ENCODE results near the gene SEMA3F.

Gene SEMA3F

GRCh38 chr3:50150863-50151686, 4.0 kb upstream of the SEMA3F start:
- no peak overlapping the region for H2AFZ ChIP-seq (ENCODE audit: low read depth, low read length, severe bottlenecking)
- H3K4me3 ChIP-seq (ENCODE audit: insufficient read depth, low read length, poor library complexity, severe bottlenecking) = no peak overlapping the region
- no peaks in the 10 kb centered on the region for H3K36me3 ChIP-seq (ENCODE audit: low read length)
- no peaks in the 10 kb centered on the region for H3K27me3 ChIP-seq (ENCODE audit: low read length)
- H3K27ac ChIP-seq (ENCODE audit: low read depth, low read length) = no peak overlapping the region
- no peaks in the 10 kb centered on the region for H3K9me3 ChIP-seq (ENCODE audit: insufficient read depth, low read length)
- H3K9me2 ChIP-seq (replicated peaks; ENCODE audit: insufficient read depth, low read length) = no peaks in the 10 kb centered on the region
- no peaks in the 10 kb centered on the region for H3F3A ChIP-seq (ENCODE audit: insufficient read depth)
- no peak overlapping the region for H3K9ac ChIP-seq (ENCODE audit: low read length)
- H3K79me2 ChIP-seq (ENCODE audit: insufficient read depth, low read length) = no peaks in the 10 kb centered on the region
- no peak overlapping the region for H3K4me2 ChIP-seq (ENCODE audit: low read depth, low read length, poor library complexity, severe bottlenecking)
- no peaks in the 10 kb centered on the region for H4K20me1 ChIP-seq (ENCODE audit: low read depth, low read length)
- TF ChIP-seq EZH2phosphoT487 (conservative IDR thresholded peaks at IDR 0.05; ENCODE audit: low read length) = no peak
- TF ChIP-seq CTCF (IDR thresholded peaks at IDR 0.05; ENCODE audit: insufficient read depth, low read length, poor library complexity, severe bottlenecking) = no peak

GRCh38 chr3:50151728-50152127, 3.4 kb upstream of the SEMA3F start:
- Histone ChIP-seq H3K4me2 (ENCODE audit: low read depth, low read length, poor library complexity, severe bottlenecking) (no peak overlapping the region), H3K4me3 (ENCODE audit: insufficient read depth, low read length, poor library complexity, severe bottlenecking) (no peak overlapping the region), H3K9me3 (ENCODE audit: insufficient read depth, low read length) (no peaks in the 10 kb centered on the region), H3K9me2 (replicated peaks; ENCODE audit: insufficient read depth, low read length) (no peaks in the 10 kb centered on the region), H3K79me2 (ENCODE audit: insufficient read depth, low read length) (no peaks in the 10 kb centered on the region), H3K36me3 (ENCODE audit: low read length) (no peaks in the 10 kb centered on the region), H2AFZ (ENCODE audit: low read depth, low read length, severe bottlenecking) (no peak overlapping the region), H3K9ac (ENCODE audit: low read length) (no peak overlapping the region), H3K27me3 (ENCODE audit: low read length) (no peaks in the 10 kb centered on the region), H4K20me1 (ENCODE audit: low read depth, low read length) (no peaks in the 10 kb centered on the region), H3K27ac (ENCODE audit: low read depth, low read length) (no peak overlapping the region), H3F3A (ENCODE audit: insufficient read depth) (no peaks in the 10 kb centered on the region)
- TF ChIP-seq EZH2phosphoT487 (conservative IDR thresholded peaks at IDR 0.05; ENCODE audit: low read length) (no peak), CTCF (IDR thresholded peaks at IDR 0.05; ENCODE audit: insufficient read depth, low read length, poor library complexity, severe bottlenecking) (no peak)

GRCh38 chr3:50153782-50154475, 1.2 kb upstream of the SEMA3F start:
- H3K4me3 ChIP-seq (ENCODE audit: insufficient read depth, low read length, poor library complexity, severe bottlenecking) = peak overlapping the region; percentile 34
- TF ChIP-seq CTCF (IDR thresholded peaks at IDR 0.05; ENCODE audit: insufficient read depth, low read length, poor library complexity, severe bottlenecking) (no peak), EZH2phosphoT487 (conservative IDR thresholded peaks at IDR 0.05; ENCODE audit: low read length) (no peak)
- peak overlapping the region; percentile 55 for H3K4me2 ChIP-seq (ENCODE audit: low read depth, low read length, poor library complexity, severe bottlenecking)

More at GRCh38 chr3:50153782-50154475, 1.2 kb upstream of the SEMA3F start:
- no peak overlapping the region for H3K27ac ChIP-seq (ENCODE audit: low read depth, low read length)
- H2AFZ ChIP-seq (ENCODE audit: low read depth, low read length, severe bottlenecking) = no peak overlapping the region
- H3K79me2 ChIP-seq (ENCODE audit: insufficient read depth, low read length) = no peaks in the 10 kb centered on the region
- no peaks in the 10 kb centered on the region for H4K20me1 ChIP-seq (ENCODE audit: low read depth, low read length)
- H3F3A ChIP-seq (ENCODE audit: insufficient read depth) = no peaks in the 10 kb centered on the region
- H3K36me3 ChIP-seq (ENCODE audit: low read length) = no peaks in the 10 kb centered on the region
- H3K9me3 ChIP-seq (ENCODE audit: insufficient read depth, low read length) = no peaks in the 10 kb centered on the region
- no peaks in the 10 kb centered on the region for H3K27me3 ChIP-seq (ENCODE audit: low read length)
- no peak overlapping the region for H3K9ac ChIP-seq (ENCODE audit: low read length)
- H3K9me2 ChIP-seq (replicated peaks; ENCODE audit: insufficient read depth, low read length) = no peaks in the 10 kb centered on the region

Measured in SU-DHL-6 (cell line).